HG03469 (cell line): ENCODE data around the gene KCNQ1OT1.
A peak's percentile ranks its signal among the peaks of the same experiment; 100 is the strongest.

ENCODE experiments used
- ATAC-seq: cut with Tn5 transposase; IDR thresholded peaks from one replicate; pipeline ENCODE4 v1.9.1; 2021; ENCODE audit warnings: mild to moderate bottlenecking, moderate library complexity, moderate number of reproducible peaks; ENCODE audit not compliant: unreplicated experiment

Gene KCNQ1OT1

DNA sequence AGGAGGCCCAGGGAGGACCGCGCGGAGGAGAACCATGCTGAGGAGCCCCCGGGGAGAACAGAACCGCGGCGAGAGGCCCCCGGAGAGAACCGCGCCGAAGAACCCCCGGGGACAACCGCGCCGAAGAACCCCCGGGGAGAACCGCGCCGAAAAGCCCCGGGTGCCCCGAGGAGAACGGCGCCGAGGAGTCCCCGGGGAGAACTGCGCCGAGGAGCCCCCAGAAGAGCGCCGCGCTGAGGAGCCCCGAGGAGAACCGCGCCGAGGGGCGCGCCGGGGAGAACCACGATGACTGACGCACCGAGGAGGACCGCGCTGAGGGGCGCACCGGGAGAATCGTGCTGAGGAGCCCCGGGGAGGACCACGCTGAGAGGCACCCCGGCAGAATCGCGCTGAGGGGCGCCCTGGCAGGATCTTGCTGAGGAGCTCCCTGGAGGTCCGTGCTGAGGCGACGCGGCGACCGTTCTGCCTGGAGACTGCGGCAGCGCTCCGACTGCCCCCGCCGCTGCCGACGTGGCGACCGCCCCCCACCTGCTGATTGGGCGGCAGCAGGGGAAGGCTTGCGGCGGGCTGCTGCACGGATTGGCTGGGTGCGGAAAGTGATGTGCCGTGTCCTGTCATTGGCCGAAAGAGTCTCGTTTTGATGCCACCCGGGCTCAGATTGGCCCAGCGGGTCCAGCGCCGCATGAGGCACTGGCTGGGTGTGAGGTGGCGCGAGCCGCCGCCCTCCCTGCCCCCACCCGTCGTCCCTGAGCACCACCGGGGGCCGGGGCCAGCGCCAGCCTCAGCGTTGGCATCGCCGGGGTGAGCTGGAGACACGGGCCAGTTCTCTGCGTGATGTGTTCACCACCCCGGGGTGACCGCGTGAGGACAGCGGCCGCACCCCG lies at the start of gene KCNQ1OT1:
KCNQ1OT1 (minus strand) TSS at position 464 of the 884 bp plus-strand sequence.
- ATAC-seq = peak; percentile 75

DNA sequence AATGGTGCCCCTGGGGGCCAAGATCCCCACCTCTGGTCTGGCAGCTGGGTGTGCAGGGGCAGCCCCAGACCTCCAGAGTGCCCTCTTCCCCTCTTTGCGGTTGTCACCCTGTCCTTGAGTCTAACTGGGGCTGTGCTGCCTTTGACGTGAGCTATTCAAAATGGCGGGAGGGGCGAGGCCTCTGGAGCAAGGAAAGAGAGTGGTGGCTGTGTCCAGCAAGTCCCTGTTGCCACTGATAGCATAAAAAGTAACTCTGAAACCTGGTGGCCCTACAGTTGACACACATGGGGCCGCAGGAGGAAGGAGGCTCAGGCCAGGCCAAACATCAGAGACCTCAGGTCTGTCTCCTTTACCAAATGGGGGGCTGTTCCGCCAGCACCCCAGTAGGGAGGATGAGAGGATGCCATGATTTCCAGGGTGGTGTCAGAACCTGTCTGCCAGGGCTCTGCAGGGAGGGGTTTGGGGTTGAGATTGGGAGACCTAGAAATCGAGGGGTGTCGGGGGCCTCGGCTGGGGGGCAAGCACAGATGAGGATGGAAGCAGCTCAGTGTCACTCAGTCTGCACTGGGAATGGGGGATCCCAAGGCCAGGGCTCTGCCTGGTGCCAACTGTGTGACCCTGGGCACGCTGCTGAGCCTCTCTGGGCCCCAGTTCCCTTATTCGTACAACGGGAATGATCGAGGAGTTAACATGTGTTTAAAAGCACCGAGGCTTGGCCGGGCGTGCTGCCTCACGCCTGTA lies 49.2 kb upstream of the KCNQ1OT1 start:
- ATAC-seq = no peak

DNA sequence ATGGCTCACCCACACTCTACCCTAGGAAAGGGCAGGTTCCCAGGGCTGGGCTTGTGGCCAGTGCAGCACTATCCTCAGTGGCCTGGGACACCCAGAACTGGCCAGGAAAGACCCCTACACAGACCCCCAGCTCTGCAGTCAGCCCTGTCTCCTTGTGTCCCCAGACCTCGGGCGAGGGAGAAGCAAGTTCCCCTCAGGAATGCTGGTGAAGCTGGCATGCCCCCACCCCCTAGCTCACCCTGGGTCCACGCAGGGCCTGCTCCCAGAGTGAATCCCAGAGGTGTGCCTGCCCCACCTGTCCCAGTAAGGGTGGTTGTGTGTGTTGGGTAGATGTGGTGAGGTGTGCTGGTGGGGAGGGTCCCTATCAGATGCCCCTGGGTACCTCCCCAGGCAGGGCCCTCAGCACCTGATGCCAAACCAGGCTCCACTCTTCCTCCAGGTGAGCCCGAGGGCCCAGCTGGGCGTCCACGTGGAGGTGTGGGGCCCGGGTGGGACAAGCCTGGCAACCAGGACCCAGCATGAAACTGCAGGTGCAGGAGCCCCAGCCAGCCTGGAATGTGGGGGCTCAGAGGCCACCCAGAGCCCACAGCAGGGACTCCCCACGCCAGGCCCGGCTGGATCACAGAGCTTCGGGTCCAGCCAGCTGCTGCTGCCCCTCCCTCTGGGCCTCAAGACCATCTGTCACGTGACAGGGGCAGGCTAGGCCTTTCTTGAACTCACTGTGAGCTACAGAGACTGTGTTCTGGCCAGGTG lies 48.4 kb upstream of the KCNQ1OT1 start:
- no peak for ATAC-seq

GRCh38 chr11:2747248-2748027 lies 47.6 kb upstream of the KCNQ1OT1 start:
- no peak for ATAC-seq

GRCh38 chr11:2746401-2747247 lies 46.8 kb upstream of the KCNQ1OT1 start:
- ATAC-seq = no peak

DNA sequence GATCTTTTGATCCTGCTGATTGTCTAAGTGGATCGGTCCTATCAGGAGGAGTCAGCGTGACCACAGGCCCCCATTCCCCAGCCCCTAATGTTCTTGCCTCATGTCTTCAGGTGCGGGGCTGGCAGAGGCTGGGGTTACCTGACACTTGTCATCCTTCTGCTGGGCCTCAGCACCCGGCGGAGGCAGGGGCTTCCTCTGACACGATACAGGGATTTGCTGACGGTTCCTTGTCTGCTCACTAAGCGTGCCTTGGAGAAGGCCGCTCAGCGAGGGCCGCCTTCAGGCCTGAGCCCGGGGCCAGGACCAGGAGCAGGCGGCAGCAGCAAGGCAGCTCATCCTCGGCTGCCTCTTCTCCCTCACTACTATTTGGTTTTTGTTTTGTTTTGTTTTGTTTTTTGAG lies 45.7 kb upstream of the KCNQ1OT1 start:
- ATAC-seq = no peak

DNA sequence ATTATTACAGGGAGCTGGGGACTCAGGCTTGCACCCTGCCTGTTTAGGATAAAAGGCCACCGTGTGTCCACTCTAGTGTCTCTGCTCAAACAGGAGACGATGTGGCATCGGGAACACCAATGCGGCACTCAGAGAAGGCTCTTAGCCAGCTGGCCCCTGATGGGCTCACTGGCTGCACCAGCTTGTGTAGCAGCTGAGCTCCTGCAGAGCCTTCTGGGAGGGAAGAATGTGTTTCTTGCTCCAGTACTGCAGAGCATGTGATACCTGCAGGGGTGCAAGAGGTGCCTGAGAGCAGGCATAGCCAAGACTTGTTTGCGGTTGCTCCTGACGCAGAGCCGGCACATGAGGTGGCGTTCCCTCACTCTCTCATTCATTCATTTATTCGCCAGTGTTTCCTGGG lies 44.4 kb upstream of the KCNQ1OT1 start:
- no peak for ATAC-seq

DNA sequence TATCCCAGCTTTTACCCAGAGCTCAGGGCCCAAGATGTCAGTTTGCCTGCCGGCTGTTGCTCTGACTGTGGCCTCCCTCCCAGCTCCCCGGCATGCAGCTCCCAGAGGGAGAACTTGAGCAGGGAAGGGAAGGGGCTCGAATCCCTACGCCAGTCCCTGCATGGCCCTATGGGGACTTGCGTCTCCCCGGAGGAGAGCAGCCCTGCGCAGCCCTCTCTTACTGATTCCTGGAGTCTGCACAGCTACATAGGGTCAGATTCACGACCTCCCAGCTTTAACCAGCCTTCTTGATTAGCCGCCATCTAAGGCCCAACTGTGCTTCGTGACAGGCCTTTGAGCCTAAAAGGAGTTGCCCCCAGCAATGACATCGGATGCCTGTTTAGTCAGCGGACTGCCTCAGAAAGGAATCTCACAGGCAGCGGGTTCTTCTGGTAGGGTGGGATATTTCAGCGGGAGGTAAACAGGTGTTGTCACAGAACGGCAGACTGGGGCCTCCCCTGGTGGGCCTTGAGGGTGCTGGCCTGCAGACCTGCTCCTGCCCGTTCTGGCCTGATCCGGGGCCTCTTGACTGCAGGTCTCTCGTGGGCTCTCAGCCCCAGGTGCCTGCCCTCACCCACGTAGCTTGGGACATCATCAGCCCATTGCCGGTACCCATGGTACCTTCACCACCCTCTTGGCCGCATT lies 43.8 kb upstream of the KCNQ1OT1 start:
- ATAC-seq = no peak

- ATAC-seq = no peak
Observed at GRCh38 chr11:2742611-2743426, 43.0 kb upstream of the KCNQ1OT1 start.

GRCh38 chr11:2742201-2742600 lies 42.4 kb upstream of the KCNQ1OT1 start:
- ATAC-seq = no peak

DNA sequence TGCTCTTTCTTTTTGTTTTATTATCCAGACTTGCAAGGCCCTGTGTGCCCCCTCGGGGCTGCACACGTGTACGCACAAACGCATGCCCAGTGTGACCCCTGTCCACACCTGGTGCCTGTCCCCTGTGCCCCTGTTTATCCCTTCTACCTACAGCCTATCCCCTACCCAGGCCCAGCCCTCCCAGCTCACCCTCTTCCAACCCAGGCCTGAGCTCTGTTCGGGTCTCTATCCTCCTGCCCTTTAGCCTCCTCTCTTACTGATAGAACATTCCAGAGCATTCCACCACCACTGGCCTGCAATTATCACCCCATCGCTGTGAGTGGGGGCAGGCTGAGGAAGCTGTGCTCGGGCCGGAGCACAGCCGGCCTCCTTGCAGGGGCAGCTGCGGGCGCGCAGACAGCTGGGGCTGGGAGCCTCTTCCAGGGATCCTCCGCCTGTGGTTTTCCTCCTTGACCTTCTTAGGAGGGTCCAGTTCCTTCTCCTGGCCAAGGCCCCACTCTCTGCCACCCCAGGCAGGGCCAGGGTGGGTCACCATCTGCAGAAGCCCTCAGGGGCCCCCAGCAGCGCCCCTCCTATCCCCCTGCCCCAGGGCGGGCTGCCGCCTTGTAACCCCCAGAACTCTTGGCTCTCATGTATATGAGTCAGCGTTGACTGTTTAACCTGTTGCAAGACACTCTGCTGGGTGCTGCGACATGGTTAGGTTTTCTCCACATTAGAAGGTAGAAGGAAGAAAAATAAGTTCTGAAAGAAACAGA lies 41.8 kb upstream of the KCNQ1OT1 start:
- ATAC-seq = no peak

DNA sequence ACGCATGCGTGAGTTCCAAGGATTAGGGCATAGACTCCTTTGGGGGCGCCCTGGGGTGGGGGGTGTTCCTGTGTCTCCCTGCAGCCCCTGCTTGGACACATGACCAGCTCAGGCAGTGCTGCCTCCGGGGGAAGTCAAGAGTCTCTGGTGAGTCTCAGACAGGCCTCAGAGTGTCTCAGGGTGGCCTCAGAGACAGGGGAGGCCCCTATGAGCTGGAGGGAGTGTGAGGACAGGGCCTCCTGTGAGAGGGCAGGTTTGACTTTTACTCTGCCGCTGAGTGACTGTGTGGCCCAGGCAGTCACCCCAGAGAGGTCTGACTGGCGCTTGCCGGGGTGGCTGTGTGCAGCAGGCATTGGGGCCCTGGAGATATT lies 41.2 kb upstream of the KCNQ1OT1 start:
- no peak for ATAC-seq

DNA sequence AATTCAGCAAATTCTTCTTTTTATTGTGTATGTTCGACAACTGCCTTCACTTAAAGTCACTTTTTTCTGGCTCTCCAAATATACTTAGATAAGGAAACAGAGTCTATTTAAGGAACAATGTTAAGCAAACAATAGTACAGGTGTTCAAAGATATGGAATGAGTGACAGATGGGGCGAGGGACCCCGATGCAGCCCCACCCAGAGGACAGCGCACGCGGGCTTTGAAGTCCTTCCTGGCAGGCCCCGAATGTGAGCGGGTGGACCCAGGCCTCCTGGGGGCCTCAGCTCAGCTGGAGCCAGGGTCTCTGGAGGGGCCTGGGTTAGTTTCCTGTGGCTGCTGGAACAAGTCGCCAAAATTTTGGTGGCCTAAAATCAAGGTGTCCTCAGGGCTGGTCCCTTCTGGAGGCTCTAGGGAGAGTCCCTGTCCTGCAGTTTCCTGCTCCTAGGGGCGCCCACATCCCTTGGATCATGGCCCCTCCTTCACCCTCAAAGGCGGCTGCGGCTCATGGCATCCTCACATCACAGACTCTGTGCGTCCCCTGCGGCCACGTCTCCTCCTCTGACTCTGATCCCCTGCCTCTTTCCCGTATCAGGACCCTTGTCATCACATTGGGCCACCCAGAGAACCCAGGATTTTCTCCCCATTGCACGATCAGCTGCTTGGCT lies 40.6 kb upstream of the KCNQ1OT1 start:
- ATAC-seq = no peak

- no peak for ATAC-seq
Observed at GRCh38 chr11:2739531-2740274, 39.9 kb upstream of the KCNQ1OT1 start.

GRCh38 chr11:2738551-2739431 lies 39.0 kb upstream of the KCNQ1OT1 start:
- no peak for ATAC-seq
